HG03460 (cell line): ENCODE data around the gene GCNA.
"Not testable (repeated sequence)": the region's sequence is repeated elsewhere in the genome, so short reads cannot be mapped to it uniquely, and the experiment has no call there.

ENCODE experiments used
- ATAC-seq: cut with Tn5 transposase; IDR thresholded peaks from one replicate; pipeline ENCODE4 v1.9.1; 2021; ENCODE audit not compliant: unreplicated experiment

The GCNA gene

GRCh38 chrX:71559773-71560172, 18.5 kb upstream of the GCNA start:
- ATAC-seq, result not testable (repeated sequence)

GRCh38 chrX:71563921-71564320, 14.3 kb upstream of the GCNA start:
- ATAC-seq, result no peak

- ATAC-seq, result no peak
These were observed 12.7 kb upstream of the GCNA start for GRCh38 chrX:71565474-71566041.

- ATAC-seq, result not testable (repeated sequence)
These were observed 6.8 kb upstream of the GCNA start for GRCh38 chrX:71571390-71571789.

- ATAC-seq, result no peak
These were observed 4.6 kb upstream of the GCNA start for GRCh38 chrX:71573590-71573989.

- ATAC-seq, result no peak
These were observed 555 bp upstream of the GCNA start for GRCh38 chrX:71577682-71578081.

- no peak for ATAC-seq
These were observed 1.1 kb downstream of the GCNA start for GRCh38 chrX:71579136-71579989.

- ATAC-seq, result no peak
These were observed 1.7 kb downstream of the GCNA start for GRCh38 chrX:71579990-71580380.

- no peak for ATAC-seq
These were observed 3.0 kb downstream of the GCNA start for GRCh38 chrX:71581210-71581609.

GRCh38 chrX:71586929-71587328, 8.7 kb downstream of the GCNA start:
- ATAC-seq, result no peak

- ATAC-seq, result not testable (repeated sequence)
These were observed 15.0 kb downstream of the GCNA start for GRCh38 chrX:71593210-71593609.

- no peak for ATAC-seq
These were observed 21.7 kb downstream of the GCNA start for GRCh38 chrX:71599965-71600364.

- ATAC-seq, result no peak
These were observed 25.4 kb downstream of the GCNA start for GRCh38 chrX:71603618-71604017.

GRCh38 chrX:71604141-71604540, 25.9 kb downstream of the GCNA start:
- ATAC-seq, result no peak

- no peak for ATAC-seq
These were observed 26.7 kb downstream of the GCNA start for GRCh38 chrX:71604796-71605568.

- no peak for ATAC-seq
These were observed 28.4 kb downstream of the GCNA start for GRCh38 chrX:71606536-71607216.

- ATAC-seq, result no peak
These were observed 29.3 kb downstream of the GCNA start for GRCh38 chrX:71607488-71607887.

- no peak for ATAC-seq
These were observed 31.0 kb downstream of the GCNA start for GRCh38 chrX:71609095-71609750.

GRCh38 chrX:71611736-71612135, 33.5 kb downstream of the GCNA start:
- ATAC-seq, result not testable (repeated sequence)

GRCh38 chrX:71612256-71612655, 34.0 kb downstream of the GCNA start:
- no peak for ATAC-seq

- no peak for ATAC-seq
These were observed 36.8 kb downstream of the GCNA start for GRCh38 chrX:71615056-71615455.
